ENCODE results near the gene VMAC. TPM values are rescaled to one million over a fixed set of nuclear protein-coding genes. Genes with fewer than 3 reads are reported as not detected.

The VMAC gene
- total and polyA plus RNA-seq, 2 of the 8 experiments (the other 6 are each of a cell fraction or from before 2014, with no cell fraction given): 1.3 to 2.2 TPM

- Histone ChIP-seq H2AK5ac (ENCODE audit: low read depth, low read length) (no peak overlapping the region), H2BK120ac (replicated peaks; ENCODE audit: low read depth, low read length) (no peak overlapping the region)
- TF ChIP-seq KDM4A (IDR thresholded peaks at IDR 0.05; ENCODE audit: low read depth, low read length, severe bottlenecking): no peak
Measured at GRCh38 chr19:5956323-5956722, 51.7 kb downstream of the VMAC start.

More at GRCh38 chr19:5956323-5956722, 51.7 kb downstream of the VMAC start:
- Histone ChIP-seq H3K14ac (ENCODE audit: insufficient read length) (no peak overlapping the region), H2BK5ac (ENCODE audit: low read depth, low read length) (no peak overlapping the region), H4K8ac (ENCODE audit: extremely low read depth, insufficient read depth, low read length) (no peak overlapping the region), H4K5ac (ENCODE audit: insufficient read length, low read depth, low read length) (no peak overlapping the region), H4K20me1 (replicated peaks in 1 of 2; ENCODE audit: control insufficient read depth in 1 of 2, insufficient read depth in 2 of 2, low read length in 2 of 2) (peaks cover 35 to 49% of the 10 kb centered on the region in 2 experiments), H3K4me1 (replicated peaks in 1 of 4; ENCODE audit: control insufficient read depth in 3 of 4, insufficient read depth in 4 of 4, low read length in 3 of 4) (peaks cover 19 to 51% (median 37%) of the 10 kb centered on the region in 4 experiments), H4K91ac (replicated peaks; ENCODE audit: insufficient read length, low read length) (no peak overlapping the region), H3K4ac (replicated peaks; ENCODE audit: insufficient read length, low read depth, low read length) (no peak overlapping the region), H2BK20ac (ENCODE audit: low read length) (no peak overlapping the region), H3K9me3 (ENCODE audit: insufficient read depth in 2 of 2, low read depth in 1 of 2, low read length in 1 of 2) (no peaks in the 10 kb centered on the region), H3K23ac (ENCODE audit: insufficient read length) (no peak overlapping the region), H3K18ac (ENCODE audit: extremely low read depth, low read length) (no peak overlapping the region), H2BK12ac (ENCODE audit: low read depth, low read length) (no peak overlapping the region), H3K36me3 (ENCODE audit: control insufficient read depth in 2 of 4, insufficient read depth in 4 of 4, low read length in 3 of 4) (no peaks in the 10 kb centered on the region), H3K27ac (ENCODE audit: low read depth, low read length) (no peak overlapping the region), H2AFZ (ENCODE audit: low read length) (no peak overlapping the region), H3K9ac (replicated peaks in 1 of 4; ENCODE audit: extremely low read depth in 1 of 4, low read depth in 3 of 4, low read length in 3 of 4) (no peak overlapping the region), H3K79me1 (ENCODE audit: low read depth, low read length) (peaks cover 47% of the 10 kb centered on the region), H3K79me2 (ENCODE audit: control insufficient read depth in 1 of 2, insufficient read depth in 2 of 2, low read length in 2 of 2) (peaks cover 9 to 93% of the 10 kb centered on the region in 2 experiments), H3K23me2 (ENCODE audit: low read depth, low read length) (no peaks in the 10 kb centered on the region), H3K4me3 (ENCODE audit: extremely low read depth in 1 of 4, insufficient read depth in 2 of 4, low read depth in 3 of 4, low read length in 4 of 4) (no peak overlapping the region), H3K56ac (replicated peaks; ENCODE audit: insufficient read length, low read depth, low read length) (no peak overlapping the region), H2BK15ac (ENCODE audit: low read length) (no peak overlapping the region), H3K27me3 (replicated peaks in 1 of 4; ENCODE audit: control insufficient read depth in 3 of 4, extremely low read depth in 1 of 4, insufficient read depth in 3 of 4, low read length in 3 of 4) (no peaks in the 10 kb centered on the region; a peak in 1 of 7 replicates), H3K4me2 (ENCODE audit: insufficient read depth in 1 of 2, low read depth in 2 of 2, low read length in 2 of 2) (no peak overlapping the region)
- 77% methylated on average over 3 of the region's 3 CpGs; no CpG with 5 or more reads in 1 of the 2 experiments for WGBS, 2 experiments (ENCODE audit: extremely low coverage in 1 of 2, insufficient coverage in 1 of 2, insufficient read length in 1 of 2, insufficient replicate concordance in 2 of 2, low coverage in 1 of 2, low lambda C conversion rate in 2 of 2, missing lambda C conversion rate in 1 of 2)
- POLR2A ChIA-PET (ENCODE audit: partially characterized antibody): interaction anchor here (0.9 to 1.9 kb wide), 5 partner anchors 11 to 63 kb away, joined by 3 to 6 read pairs (median 4); partner anchors contain the start of gene RANBP3
- CTCF ChIA-PET (ENCODE audit: partially characterized antibody): interaction anchor here (0.8 to 5.8 kb wide), 7 partner anchors 8 to 152 kb away, joined by 3 to 43 read pairs (median 4); no protein-coding TSS in a partner anchor
- DNase-seq (ENCODE audit: low read depth in 1 of 2, low spot score in 2 of 2): no peak
- FAIRE-seq: no peak
